ENCODE data around the gene MICAL3.

Gene MICAL3

GRCh38 chr22:17770180-17771077, 253.9 kb downstream of the MICAL3 start:
- no peak for TF ChIP-seq SIN3A (IDR thresholded peaks at IDR 0.05; ENCODE audit: borderline replicate concordance, insufficient read depth, low read length)
- TF ChIP-seq REST (IDR thresholded peaks at IDR 0.05; ENCODE audit: insufficient read depth in 1 of 2, low read depth in 2 of 2, low read length in 2 of 2), result no peak
- TF ChIP-seq TAF1 (IDR thresholded peaks at IDR 0.05; ENCODE audit: borderline replicate concordance, insufficient read depth, low read length), result no peak
- TF ChIP-seq POLR2AphosphoS5 (IDR thresholded peaks at IDR 0.05; ENCODE audit: low read depth, low read length), result no peak
- TF ChIP-seq FOXP2 (optimal IDR thresholded peaks at IDR 0.05; ENCODE audit: borderline replicate concordance, extremely low read depth, extremely low read length, insufficient read depth), result no peak

- TF ChIP-seq SIN3A (IDR thresholded peaks at IDR 0.05; ENCODE audit: borderline replicate concordance, insufficient read depth, low read length) (no peak), REST (IDR thresholded peaks at IDR 0.05; ENCODE audit: insufficient read depth in 1 of 2, low read depth in 2 of 2, low read length in 2 of 2) (no peak), TAF1 (IDR thresholded peaks at IDR 0.05; ENCODE audit: borderline replicate concordance, insufficient read depth, low read length) (no peak), POLR2AphosphoS5 (IDR thresholded peaks at IDR 0.05; ENCODE audit: low read depth, low read length) (no peak), FOXP2 (optimal IDR thresholded peaks at IDR 0.05; ENCODE audit: borderline replicate concordance, extremely low read depth, extremely low read length, insufficient read depth) (no peak)
These were observed 254.7 kb downstream of the MICAL3 start for GRCh38 chr22:17769716-17770082.

DNA sequence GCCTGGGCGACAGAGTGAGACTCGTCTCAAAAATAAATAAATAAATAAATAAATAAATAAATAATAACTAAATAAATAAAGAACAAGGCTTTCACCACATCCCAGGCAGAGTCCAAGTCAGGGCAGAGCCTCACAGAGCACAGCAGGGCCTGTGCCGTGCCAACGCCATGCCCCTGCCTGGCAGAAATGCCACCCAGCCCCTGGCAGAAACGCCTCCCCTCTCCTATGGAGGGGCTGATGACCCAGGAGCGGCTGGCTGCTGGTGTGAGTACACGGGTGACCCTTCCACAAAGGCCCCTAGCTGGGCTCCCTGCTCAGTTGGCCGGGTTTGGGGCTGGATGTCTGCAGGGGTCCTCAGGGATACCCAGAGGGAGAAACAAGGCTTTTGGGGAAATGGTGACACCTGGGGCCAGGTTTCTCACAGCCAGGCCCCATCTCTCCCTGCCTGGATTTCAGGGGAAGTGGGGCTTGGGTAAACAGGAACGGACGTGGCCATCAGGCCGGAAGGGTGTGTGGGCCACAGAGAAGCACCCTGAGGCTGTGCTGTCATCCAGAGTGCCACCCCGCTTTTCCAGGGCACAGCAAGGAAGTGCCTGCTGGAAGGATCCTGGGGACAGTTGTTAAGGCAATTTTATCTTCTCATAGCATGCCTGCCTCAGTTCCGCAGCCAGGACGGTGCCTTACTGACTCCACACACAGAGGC, 255.2 kb downstream of the MICAL3 start:
- no peak for TF ChIP-seq POLR2AphosphoS5 (IDR thresholded peaks at IDR 0.05; ENCODE audit: low read depth, low read length)

DNA sequence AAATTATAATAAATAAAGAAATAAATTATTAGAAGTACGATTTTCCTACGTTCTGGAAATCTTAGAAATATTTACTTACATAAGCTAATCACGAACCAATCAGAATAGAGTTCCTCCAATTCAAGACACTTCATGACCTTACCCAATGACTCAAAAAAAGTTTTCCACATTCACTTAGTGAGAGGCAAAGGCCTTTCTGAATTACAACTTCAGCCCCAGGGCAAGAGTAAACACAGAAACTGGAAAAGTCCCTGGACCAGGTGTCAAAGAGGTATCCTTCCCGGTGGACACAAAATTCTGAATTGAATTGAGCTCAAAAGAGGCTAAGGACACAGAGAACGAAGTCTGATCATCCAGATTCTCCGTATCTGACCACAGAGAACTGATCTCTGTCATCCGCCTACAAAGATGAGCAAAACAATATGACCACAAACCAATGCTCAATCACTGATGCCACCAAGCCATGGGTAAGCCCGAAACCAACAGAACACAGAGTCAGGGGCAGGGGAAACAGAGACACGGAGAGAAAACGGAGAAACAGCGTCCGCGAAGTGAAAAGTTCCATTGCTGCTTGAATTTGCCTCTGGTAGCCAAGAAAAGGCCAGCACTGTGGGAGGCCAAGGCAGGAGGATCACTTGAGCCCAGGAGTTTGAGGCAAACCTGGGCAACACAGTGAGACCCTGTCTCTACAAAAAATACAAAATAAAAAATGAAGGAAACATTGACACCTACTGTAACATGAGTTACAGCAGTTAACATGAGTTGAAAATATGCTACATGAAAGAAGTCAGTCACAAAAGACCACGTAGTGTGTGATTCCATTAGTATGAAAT, 256.9 kb downstream of the MICAL3 start:
- TF ChIP-seq FOXP2 (optimal IDR thresholded peaks at IDR 0.05; ENCODE audit: borderline replicate concordance, extremely low read depth, extremely low read length, insufficient read depth), result no peak
- no peak for TF ChIP-seq REST (IDR thresholded peaks at IDR 0.05; ENCODE audit: insufficient read depth in 1 of 2, low read depth in 2 of 2, low read length in 2 of 2)
- TF ChIP-seq TAF1 (IDR thresholded peaks at IDR 0.05; ENCODE audit: borderline replicate concordance, insufficient read depth, low read length), result no peak
- TF ChIP-seq SIN3A (IDR thresholded peaks at IDR 0.05; ENCODE audit: borderline replicate concordance, insufficient read depth, low read length), result no peak
- no peak for TF ChIP-seq POLR2AphosphoS5 (IDR thresholded peaks at IDR 0.05; ENCODE audit: low read depth, low read length)

DNA sequence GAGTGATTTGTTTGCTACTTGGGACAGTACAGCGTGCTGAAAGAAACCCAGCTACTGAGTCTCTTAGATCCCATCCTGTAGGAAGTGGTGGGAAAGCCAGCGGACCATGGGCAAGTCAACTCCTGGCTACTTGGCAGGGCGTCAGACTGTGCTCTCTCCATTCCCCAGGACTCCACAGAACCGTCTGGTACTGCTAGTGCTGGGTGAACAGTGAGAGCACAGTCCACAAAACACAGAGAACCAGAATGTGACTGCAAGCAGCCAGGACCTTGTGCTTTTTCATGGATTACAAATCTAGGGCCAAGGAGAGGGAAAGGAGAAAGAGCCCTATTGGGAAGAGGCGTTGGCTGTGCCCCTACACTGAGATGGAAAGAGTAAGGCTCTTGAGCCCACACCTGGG, 260.3 kb downstream of the MICAL3 start:
- no peak for TF ChIP-seq REST (IDR thresholded peaks at IDR 0.05; ENCODE audit: insufficient read depth in 1 of 2, low read depth in 2 of 2, low read length in 2 of 2)
- no peak for TF ChIP-seq SIN3A (IDR thresholded peaks at IDR 0.05; ENCODE audit: borderline replicate concordance, insufficient read depth, low read length)
- no peak for TF ChIP-seq POLR2AphosphoS5 (IDR thresholded peaks at IDR 0.05; ENCODE audit: low read depth, low read length)
- no peak for TF ChIP-seq FOXP2 (optimal IDR thresholded peaks at IDR 0.05; ENCODE audit: borderline replicate concordance, extremely low read depth, extremely low read length, insufficient read depth)
- no peak for TF ChIP-seq TAF1 (IDR thresholded peaks at IDR 0.05; ENCODE audit: borderline replicate concordance, insufficient read depth, low read length)

Measured in PFSK-1 (cell line).